Choroid plexus epithelial cell (primary cell): ENCODE measurements around the gene PTPN13.

Experiments
- DNase-seq: peaks from one replicate; pipeline ENCODE4 v3.0.0-alpha.2; 2010; ENCODE audit warnings: low read depth
- H3K4me3 ChIP-seq: 2 replicates; pipeline ENCODE4 v1.5.1; 2011; ENCODE audit warnings: low read depth, mild to moderate bottlenecking, control low read depth, low read length, moderate library complexity
- CTCF ChIP-seq: conservative IDR thresholded peaks from 2 replicates; pipeline ENCODE4 v1.5.1; 2011; ENCODE audit warnings: low read depth, mild to moderate bottlenecking, control low read depth, inconsistent platforms, low read length, moderate library complexity

Gene PTPN13

GRCh38 chr4:86675548-86675947, 81.4 kb downstream of the PTPN13 start:
- no peak overlapping the region for H3K4me3 ChIP-seq
- DNase-seq, result no peak

GRCh38 chr4:86678796-86679195, 84.7 kb downstream of the PTPN13 start:
- H3K4me3 ChIP-seq, result no peak overlapping the region
- no peak for TF ChIP-seq CTCF
- no peak for DNase-seq

More at GRCh38 chr4:86675548-86675947, 81.4 kb downstream of the PTPN13 start:
- no peak for TF ChIP-seq CTCF

- DNase-seq, result no peak
- no peak for TF ChIP-seq CTCF
- H3K4me3 ChIP-seq, result no peak overlapping the region
These were observed 85.3 kb downstream of the PTPN13 start for GRCh38 chr4:86679441-86679840.

GRCh38 chr4:86683167-86683566, 89.1 kb downstream of the PTPN13 start:
- H3K4me3 ChIP-seq, result no peak overlapping the region
- peak; percentile 9 for DNase-seq
- no peak for TF ChIP-seq CTCF

GRCh38 chr4:86683983-86684382, 89.9 kb downstream of the PTPN13 start:
- no peak for DNase-seq
- TF ChIP-seq CTCF, result no peak

GRCh38 chr4:86685401-86685800, 91.3 kb downstream of the PTPN13 start:
- DNase-seq, result peak; percentile 79
- no peak for TF ChIP-seq CTCF
- H3K4me3 ChIP-seq, result no peak overlapping the region

More at GRCh38 chr4:86683983-86684382, 89.9 kb downstream of the PTPN13 start:
- H3K4me3 ChIP-seq, result no peak overlapping the region

- TF ChIP-seq CTCF, result no peak
- H3K4me3 ChIP-seq, result no peak overlapping the region
- no peak for DNase-seq
These were observed 92.6 kb downstream of the PTPN13 start for GRCh38 chr4:86686741-86687140.
